Esophagus muscularis mucosa (tissue), 4 donors: ENCODE results near the gene LRIT1.

Experiments used
- EP300 ChIP-seq: sonication (generic); formaldehyde crosslinking; IDR thresholded peaks from one replicate; pipeline ENCODE4 v1.6.1; 2017; ENCODE audit warnings: antibody characterized with exemption
- POLR2A ChIP-seq: fragments of 450-650 bp; IDR thresholded peaks from one replicate; pipeline ENCODE4 v1.6.1; 2017; ENCODE audit warnings: antibody characterized with exemption, moderate library complexity, mild to moderate bottlenecking, low read depth
- POLR2AphosphoS5 ChIP-seq, 2 donors: sonication (generic); formaldehyde crosslinking; IDR thresholded peaks; one replicate each; pipeline ENCODE4 v1.6.1; 2017; ENCODE audit warnings: antibody characterized with exemption in 2 of 2
- TF ChIP-seq, protein P1 (sequence below), 3 experiments: fragments of 200-600 bp in 2 of 3; fragments of 450-650 bp in 1 of 3; sonication (generic) in 2 of 3; IDR thresholded peaks; one replicate each; pipeline ENCODE4 v1.5.1; 2017 to 2019; ENCODE audit warnings: antibody characterized with exemption in 3 of 3, mild to moderate bottlenecking in 2 of 3, moderate library complexity in 1 of 3

GRCh38 chr10:84256510-84257342, 15.4 kb upstream of the LRIT1 start:
- TF ChIP-seq, protein P1, sequence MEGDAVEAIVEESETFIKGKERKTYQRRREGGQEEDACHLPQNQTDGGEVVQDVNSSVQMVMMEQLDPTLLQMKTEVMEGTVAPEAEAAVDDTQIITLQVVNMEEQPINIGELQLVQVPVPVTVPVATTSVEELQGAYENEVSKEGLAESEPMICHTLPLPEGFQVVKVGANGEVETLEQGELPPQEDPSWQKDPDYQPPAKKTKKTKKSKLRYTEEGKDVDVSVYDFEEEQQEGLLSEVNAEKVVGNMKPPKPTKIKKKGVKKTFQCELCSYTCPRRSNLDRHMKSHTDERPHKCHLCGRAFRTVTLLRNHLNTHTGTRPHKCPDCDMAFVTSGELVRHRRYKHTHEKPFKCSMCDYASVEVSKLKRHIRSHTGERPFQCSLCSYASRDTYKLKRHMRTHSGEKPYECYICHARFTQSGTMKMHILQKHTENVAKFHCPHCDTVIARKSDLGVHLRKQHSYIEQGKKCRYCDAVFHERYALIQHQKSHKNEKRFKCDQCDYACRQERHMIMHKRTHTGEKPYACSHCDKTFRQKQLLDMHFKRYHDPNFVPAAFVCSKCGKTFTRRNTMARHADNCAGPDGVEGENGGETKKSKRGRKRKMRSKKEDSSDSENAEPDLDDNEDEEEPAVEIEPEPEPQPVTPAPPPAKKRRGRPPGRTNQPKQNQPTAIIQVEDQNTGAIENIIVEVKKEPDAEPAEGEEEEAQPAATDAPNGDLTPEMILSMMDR (IDR thresholded peaks at IDR 0.05): peak; percentile 31 to 55 (median 41)
- TF ChIP-seq POLR2AphosphoS5 (IDR thresholded peaks at IDR 0.05) (no peak), EP300 (no peak), POLR2A (no peak)
